IPS-20b (cell line): Measurements from ENCODE around the gene KCNIP4.

Source experiments
- H3K27ac ChIP-seq: one replicate; pipeline ENCODE4 v1.5.1; 2013; ENCODE audit warnings: low read length
- H3K27me3 ChIP-seq: 2 replicates; pipeline ENCODE4 v1.6.1; 2013; ENCODE audit warnings: mild to moderate bottlenecking, low read length, inconsistent platforms; ENCODE audit not compliant: insufficient read depth
- H3K36me3 ChIP-seq: 2 replicates; pipeline ENCODE4 v1.6.1; 2013; ENCODE audit warnings: low read depth, mild to moderate bottlenecking, inconsistent platforms, low read length, moderate library complexity; ENCODE audit not compliant: insufficient read depth
- H3K4me1 ChIP-seq: 2 replicates; pipeline ENCODE4 v1.6.1; 2013; ENCODE audit warnings: mild to moderate bottlenecking, control low read depth, inconsistent platforms, low read length, moderate library complexity; ENCODE audit not compliant: insufficient read depth
- H3K4me3 ChIP-seq: 2 replicates; pipeline ENCODE4 v1.5.1; 2013; ENCODE audit warnings: mild to moderate bottlenecking, low read length, inconsistent platforms
- H3K9ac ChIP-seq: 2 replicates; pipeline ENCODE4 v1.6.1; 2013; ENCODE audit warnings: low read depth, mild to moderate bottlenecking, inconsistent platforms, low read length, moderate library complexity
- H3K9me3 ChIP-seq: 2 replicates; pipeline ENCODE4 v1.6.1; 2013; ENCODE audit warnings: mild to moderate bottlenecking, low read depth, low read length, inconsistent platforms; ENCODE audit not compliant: insufficient read depth

KCNIP4 gene

DNA sequence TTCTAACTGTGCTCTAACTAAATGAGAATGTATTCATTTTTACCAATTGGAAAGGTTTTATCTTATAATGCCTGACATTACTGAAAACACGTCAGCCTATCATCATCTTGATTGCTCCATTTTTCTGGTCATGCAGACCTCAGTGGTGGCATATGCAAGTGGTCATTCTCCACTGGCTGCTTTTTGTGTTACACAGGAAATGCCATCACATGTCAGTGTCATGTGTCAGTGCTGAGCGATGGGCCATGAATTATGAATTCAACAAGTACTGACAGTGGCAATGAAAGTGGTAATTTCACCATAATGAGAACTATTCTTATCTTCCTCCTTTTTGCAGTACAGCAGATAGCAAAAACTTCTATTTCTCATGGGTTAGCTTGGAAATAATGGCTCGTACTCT lies 1057.8 kb downstream of the KCNIP4 start:
- no peaks in the 10 kb centered on the region for H3K36me3 ChIP-seq
- no peak overlapping the region for H3K9ac ChIP-seq
- no peaks in the 10 kb centered on the region for H3K9me3 ChIP-seq
- H3K4me3 ChIP-seq = no peak overlapping the region
- no peaks in the 10 kb centered on the region; the same call in 1 of the 2 replicates for H3K4me1 ChIP-seq
- no peaks in the 10 kb centered on the region for H3K27me3 ChIP-seq
- no peak overlapping the region for H3K27ac ChIP-seq

DNA sequence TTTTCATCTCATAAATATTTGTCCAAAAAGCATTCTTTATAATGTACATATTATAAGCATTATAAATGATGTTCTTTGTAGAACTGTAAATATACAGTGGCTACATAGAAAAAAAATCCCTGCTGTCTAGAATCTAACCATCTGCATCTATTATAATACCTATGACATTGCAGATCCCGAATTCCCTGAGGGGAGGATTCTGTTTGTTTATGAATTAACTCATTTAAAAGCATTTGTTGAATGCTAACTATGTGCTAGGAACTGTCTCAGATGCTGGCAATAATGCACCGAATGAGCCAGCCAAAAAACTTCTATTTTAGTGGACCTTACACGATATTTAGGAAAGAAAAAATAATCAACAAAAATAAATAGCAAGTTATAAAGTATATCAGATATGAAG lies 1058.7 kb downstream of the KCNIP4 start:
- Histone ChIP-seq H3K4me1 (peaks cover 3% of the 10 kb centered on the region), H3K36me3 (no peaks in the 10 kb centered on the region), H3K27ac (no peak overlapping the region), H3K9me3 (no peaks in the 10 kb centered on the region), H3K4me3 (no peak overlapping the region), H3K9ac (no peak overlapping the region), H3K27me3 (no peaks in the 10 kb centered on the region)

DNA sequence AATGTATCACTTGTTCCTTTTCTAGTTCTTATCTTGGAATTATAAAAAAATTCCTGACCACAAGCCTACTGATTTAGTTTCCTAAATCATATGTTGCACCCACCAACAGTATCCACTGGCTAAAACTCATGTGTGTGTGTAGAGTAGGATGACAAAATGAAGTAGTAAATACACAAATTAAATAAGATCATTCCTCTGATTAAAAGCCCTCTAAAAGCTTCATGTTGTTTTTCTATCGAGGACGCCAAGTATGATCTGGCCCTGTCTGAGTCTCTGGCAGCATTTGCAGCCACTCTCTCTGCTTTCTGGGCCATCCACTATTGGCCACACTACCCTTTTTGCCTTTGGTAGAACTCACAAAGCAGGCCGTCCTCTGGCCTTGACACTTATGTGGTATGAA lies 1064.9 kb downstream of the KCNIP4 start:
- Histone ChIP-seq H3K4me1 (peaks cover 3% of the 10 kb centered on the region), H3K9ac (no peak overlapping the region), H3K27ac (no peak overlapping the region), H3K27me3 (no peaks in the 10 kb centered on the region), H3K36me3 (no peaks in the 10 kb centered on the region), H3K4me3 (no peak overlapping the region), H3K9me3 (no peaks in the 10 kb centered on the region)

DNA sequence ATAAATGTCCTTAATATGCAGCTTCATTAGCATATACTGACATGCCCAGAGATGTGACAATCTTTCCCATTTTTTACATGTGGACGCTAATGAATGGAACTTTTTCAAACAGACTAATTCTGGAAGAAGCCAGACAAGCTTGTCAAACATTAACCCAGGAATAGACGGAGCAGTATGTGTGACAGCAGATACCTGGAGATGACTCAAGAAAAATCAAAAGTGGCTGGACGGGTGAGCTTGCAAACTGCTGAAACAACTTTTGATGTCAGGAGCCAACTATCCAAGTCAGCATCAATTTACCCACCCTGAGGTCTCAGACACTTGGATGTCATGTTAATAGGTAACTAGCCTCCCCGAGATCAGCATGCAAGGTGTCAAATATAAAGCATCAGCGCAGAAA lies 1065.3 kb downstream of the KCNIP4 start:
- peaks cover 3% of the 10 kb centered on the region for H3K4me1 ChIP-seq

DNA sequence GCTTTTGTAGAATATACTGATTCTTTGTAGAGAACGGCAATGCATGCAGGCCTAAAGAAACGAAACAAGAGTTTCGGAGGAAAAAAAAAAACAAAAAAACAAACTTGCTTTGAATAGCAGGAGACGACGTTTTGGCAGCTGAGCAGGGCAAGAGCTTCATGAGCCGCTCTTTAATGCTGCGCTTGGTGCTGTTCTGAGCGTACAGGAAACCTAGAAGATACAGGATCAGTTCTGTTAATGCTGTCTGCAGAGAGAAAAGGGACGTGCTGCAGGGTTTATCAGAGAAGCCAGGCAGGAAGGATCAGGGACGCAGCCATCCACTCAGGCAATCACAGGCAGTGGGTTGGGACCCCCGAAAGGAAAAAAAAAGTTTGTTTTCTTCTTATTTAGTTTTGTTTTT lies 1066.1 kb downstream of the KCNIP4 start:
- H3K9ac ChIP-seq = no peak overlapping the region
- no peaks in the 10 kb centered on the region for H3K9me3 ChIP-seq
- peaks cover 3% of the 10 kb centered on the region for H3K4me1 ChIP-seq
- H3K4me3 ChIP-seq = no peak overlapping the region
- no peaks in the 10 kb centered on the region for H3K27me3 ChIP-seq
- H3K36me3 ChIP-seq = no peaks in the 10 kb centered on the region
- no peak overlapping the region for H3K27ac ChIP-seq

More for the DNA sequence above, 1065.3 kb downstream of the KCNIP4 start:
- Histone ChIP-seq H3K27ac (no peak overlapping the region), H3K27me3 (no peaks in the 10 kb centered on the region), H3K9me3 (no peaks in the 10 kb centered on the region), H3K36me3 (no peaks in the 10 kb centered on the region), H3K4me3 (no peak overlapping the region), H3K9ac (no peak overlapping the region)

DNA sequence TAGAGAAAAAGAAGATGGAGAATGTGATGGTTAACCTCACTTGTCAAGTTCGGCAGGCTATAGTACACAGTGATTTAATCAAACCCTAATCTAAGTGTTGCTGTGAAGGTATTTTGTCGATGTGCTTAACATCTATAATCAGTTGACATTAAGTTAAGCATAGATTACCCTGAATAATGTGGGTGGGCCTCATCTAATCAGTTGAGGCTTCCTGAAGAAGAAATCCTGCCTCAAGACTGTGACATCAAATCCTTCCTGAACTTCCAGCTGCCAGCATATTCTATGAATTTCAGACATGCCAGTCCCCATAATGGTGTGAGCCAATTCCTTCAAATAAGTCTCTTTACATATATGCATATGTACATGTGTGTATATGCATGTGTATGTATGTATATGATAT lies 1066.9 kb downstream of the KCNIP4 start:
- Histone ChIP-seq H3K9me3 (no peaks in the 10 kb centered on the region), H3K9ac (no peak overlapping the region), H3K4me3 (no peak overlapping the region), H3K27ac (no peak overlapping the region), H3K36me3 (no peaks in the 10 kb centered on the region), H3K27me3 (no peaks in the 10 kb centered on the region), H3K4me1 (peaks cover 3% of the 10 kb centered on the region)

DNA sequence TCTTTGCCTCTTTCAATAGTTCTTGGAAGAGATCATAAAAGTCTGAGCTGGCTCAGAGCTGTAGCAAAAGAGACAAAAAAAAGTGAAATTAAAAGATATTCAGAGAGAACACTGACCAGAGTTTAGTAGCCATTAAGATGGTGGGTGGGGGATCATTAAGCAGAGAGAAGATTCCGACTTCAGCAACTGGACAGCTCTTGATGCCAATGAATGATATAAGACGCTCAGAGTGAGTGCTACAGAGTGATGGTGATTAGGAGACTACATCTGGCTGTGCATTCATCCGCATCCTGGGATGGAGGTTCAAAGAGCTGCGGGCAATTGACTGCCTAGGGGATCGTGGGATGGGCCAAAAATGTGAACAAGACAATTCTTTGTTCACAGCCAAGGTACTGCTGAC lies 1069.8 kb downstream of the KCNIP4 start:
- H3K9me3 ChIP-seq = no peaks in the 10 kb centered on the region

DNA sequence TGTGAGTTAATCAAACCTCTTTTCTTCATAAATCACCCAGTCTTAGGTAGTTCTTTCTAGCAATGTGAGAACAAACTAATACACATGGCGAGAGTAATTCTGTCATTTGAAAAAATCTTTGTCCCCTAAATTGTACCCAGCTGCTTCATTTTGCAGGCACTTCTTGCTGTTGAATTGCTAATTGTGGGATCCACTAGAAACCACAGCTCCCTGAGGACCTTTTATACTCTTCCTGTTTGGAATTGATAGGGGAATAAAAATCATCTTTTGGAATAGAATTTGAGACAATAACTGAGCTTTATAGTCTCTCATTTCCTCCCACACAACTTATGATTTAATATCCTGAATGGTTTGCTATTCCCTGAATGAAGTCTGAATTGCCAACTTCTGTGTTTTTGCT lies 1078.1 kb downstream of the KCNIP4 start:
- Histone ChIP-seq H3K27me3 (no peaks in the 10 kb centered on the region), H3K9ac (no peak overlapping the region), H3K4me3 (no peak overlapping the region), H3K27ac (no peak overlapping the region), H3K9me3 (no peaks in the 10 kb centered on the region), H3K4me1 (no peaks in the 10 kb centered on the region), H3K36me3 (no peaks in the 10 kb centered on the region)

More for the DNA sequence above, 1069.8 kb downstream of the KCNIP4 start:
- H3K27me3 ChIP-seq = no peaks in the 10 kb centered on the region
- no peak overlapping the region for H3K4me3 ChIP-seq
- no peak overlapping the region for H3K27ac ChIP-seq
- no peaks in the 10 kb centered on the region for H3K4me1 ChIP-seq
- no peak overlapping the region for H3K9ac ChIP-seq
- no peaks in the 10 kb centered on the region for H3K36me3 ChIP-seq

DNA sequence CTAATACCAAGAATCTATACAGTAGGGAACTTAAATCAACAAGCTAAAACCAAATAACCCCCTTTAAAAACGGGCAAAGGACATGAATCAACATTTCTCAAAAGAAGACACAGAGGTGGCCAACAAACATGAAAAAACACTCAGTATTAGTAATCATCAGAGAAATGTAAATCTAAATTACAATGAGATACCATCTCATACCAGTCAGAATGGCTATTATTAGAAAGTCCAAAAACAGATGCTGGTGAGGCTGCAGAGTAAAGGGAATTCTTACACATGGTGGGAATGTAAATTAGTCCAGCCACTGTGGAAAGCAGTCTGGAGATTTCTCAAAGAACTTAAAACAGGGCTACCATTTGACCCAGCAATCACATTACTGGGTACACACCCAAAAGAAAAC lies 1080.5 kb downstream of the KCNIP4 start:
- Histone ChIP-seq H3K27me3 (no peaks in the 10 kb centered on the region), H3K4me3 (no peak overlapping the region), H3K4me1 (no peaks in the 10 kb centered on the region), H3K9me3 (no peaks in the 10 kb centered on the region; the same call in 1 of the 2 replicates), H3K27ac (no peak overlapping the region), H3K36me3 (no peaks in the 10 kb centered on the region), H3K9ac (no peak overlapping the region)

DNA sequence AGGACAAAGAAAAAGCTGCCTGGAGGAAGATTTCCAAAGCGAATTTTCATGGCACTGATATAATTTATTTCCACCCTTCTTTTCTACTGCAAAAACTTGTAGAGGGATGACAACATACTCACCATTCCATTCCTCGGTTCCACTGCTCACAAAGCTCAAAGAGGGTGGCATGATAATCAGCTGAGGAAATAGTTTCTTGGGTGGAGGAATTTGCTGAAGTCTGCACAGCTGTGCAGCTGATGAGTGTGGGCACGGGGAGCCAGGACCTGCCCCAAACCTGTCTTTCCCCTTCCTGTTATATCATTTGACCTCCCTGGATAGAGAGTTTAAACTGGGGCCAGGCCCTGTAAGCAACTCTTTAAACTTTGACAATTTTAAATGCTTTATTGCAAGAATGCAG lies 1087.7 kb downstream of the KCNIP4 start:
- no peaks in the 10 kb centered on the region for H3K36me3 ChIP-seq
- H3K27ac ChIP-seq = no peak overlapping the region
- H3K27me3 ChIP-seq = no peaks in the 10 kb centered on the region
- no peaks in the 10 kb centered on the region; the same call in 1 of the 2 replicates for H3K4me1 ChIP-seq
- H3K9me3 ChIP-seq = no peaks in the 10 kb centered on the region; the same call in 1 of the 2 replicates
- no peak overlapping the region for H3K9ac ChIP-seq
- H3K4me3 ChIP-seq = no peak overlapping the region

DNA sequence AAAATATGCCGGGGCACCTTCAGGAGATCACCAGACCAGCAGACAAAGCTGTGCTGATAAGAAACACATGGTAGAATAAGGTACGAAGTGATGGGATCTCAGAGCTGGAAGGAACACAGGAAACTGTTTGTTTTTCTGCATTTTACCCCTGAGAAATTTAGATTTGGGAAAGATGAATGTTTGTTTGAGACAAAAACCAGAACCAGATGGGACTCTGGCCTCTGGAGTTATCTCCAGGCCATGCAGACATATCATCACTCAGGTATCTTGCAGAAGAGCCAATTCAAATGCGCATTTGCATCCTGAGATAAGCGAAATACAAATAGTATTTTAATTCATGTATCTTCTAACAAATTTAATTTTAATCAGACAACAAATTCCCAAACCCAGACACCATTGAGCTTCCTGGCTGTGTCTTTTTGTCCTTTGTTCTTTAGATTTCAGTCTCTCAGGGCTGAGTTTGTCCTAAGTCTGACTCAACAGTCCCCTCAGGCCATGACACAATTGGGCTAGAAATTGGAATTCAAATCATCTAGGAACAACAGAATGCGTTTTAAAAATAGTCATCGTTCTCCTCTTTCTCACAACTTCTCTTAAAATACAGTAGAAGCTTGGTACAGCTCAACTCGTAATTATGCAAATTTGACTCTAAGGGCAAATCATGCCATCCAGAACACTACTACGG lies 1089.3 kb downstream of the KCNIP4 start:
- Histone ChIP-seq H3K9ac (no peak overlapping the region), H3K27ac (no peak overlapping the region)

DNA sequence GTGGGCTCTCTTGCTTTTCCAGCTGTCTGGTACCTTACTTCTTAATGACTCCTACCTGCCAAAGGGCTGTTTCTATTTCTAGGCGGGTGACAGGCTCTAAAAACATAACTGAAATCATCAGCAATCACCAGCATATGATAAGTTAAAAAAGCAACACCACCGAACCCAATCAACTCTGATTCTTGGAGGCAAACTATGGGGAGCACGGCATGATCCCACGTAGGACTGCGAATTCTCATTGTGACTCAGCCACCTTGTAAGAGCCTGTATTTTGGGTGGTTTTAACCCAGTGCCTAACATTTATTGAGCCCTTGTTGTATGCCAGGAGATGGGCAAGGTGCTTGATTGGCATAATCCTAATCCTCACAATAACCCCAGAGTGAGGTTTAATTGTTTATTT lies 1091.5 kb downstream of the KCNIP4 start:
- Histone ChIP-seq H3K9ac (no peak overlapping the region), H3K36me3 (no peaks in the 10 kb centered on the region), H3K27me3 (no peaks in the 10 kb centered on the region), H3K27ac (no peak overlapping the region), H3K4me3 (no peak overlapping the region), H3K4me1 (no peaks in the 10 kb centered on the region; the same call in 1 of the 2 replicates), H3K9me3 (peaks cover 6% of the 10 kb centered on the region; the same call in 1 of the 2 replicates)

More for the DNA sequence above, 1089.3 kb downstream of the KCNIP4 start:
- H3K4me1 ChIP-seq = no peaks in the 10 kb centered on the region; the same call in 1 of the 2 replicates
- H3K9me3 ChIP-seq = no peaks in the 10 kb centered on the region; the same call in 1 of the 2 replicates
- H3K36me3 ChIP-seq = no peaks in the 10 kb centered on the region
- no peak overlapping the region for H3K4me3 ChIP-seq
- no peaks in the 10 kb centered on the region for H3K27me3 ChIP-seq
